RPMI8226 (cell line): ENCODE results near the gene VWF.

Experiments used
- DNase-seq: peaks from one replicate; pipeline ENCODE4 v3.0.0-alpha.2; 2015

VWF gene

GRCh38 chr12:5976711-5977110, 147.8 kb downstream of the VWF start:
- no peak for DNase-seq

GRCh38 chr12:5976196-5976595, 148.3 kb downstream of the VWF start:
- no peak for DNase-seq

GRCh38 chr12:5973461-5974115, 150.9 kb downstream of the VWF start:
- no peak for DNase-seq

- DNase-seq: no peak
Observed at GRCh38 chr12:5972387-5972786, 152.1 kb downstream of the VWF start.

- DNase-seq: no peak
Observed at GRCh38 chr12:5971194-5971850, 153.1 kb downstream of the VWF start.

GRCh38 chr12:5969974-5970690, 154.3 kb downstream of the VWF start:
- no peak for DNase-seq

GRCh38 chr12:5969156-5969973, 155.1 kb downstream of the VWF start:
- DNase-seq: no peak

GRCh38 chr12:5967645-5968415, 156.6 kb downstream of the VWF start:
- no peak for DNase-seq

GRCh38 chr12:5966486-5967095, 157.9 kb downstream of the VWF start:
- no peak for DNase-seq

- peak; percentile 64 for DNase-seq
Observed at GRCh38 chr12:5965950-5966383, 158.5 kb downstream of the VWF start.

GRCh38 chr12:5964913-5965900, 159.3 kb downstream of the VWF start:
- no peak for DNase-seq

- DNase-seq: no peak
Observed at GRCh38 chr12:5963515-5963914, 161.0 kb downstream of the VWF start.

GRCh38 chr12:5960783-5961182, 163.7 kb downstream of the VWF start:
- no peak for DNase-seq

GRCh38 chr12:5956987-5957386, 167.5 kb downstream of the VWF start:
- no peak for DNase-seq

GRCh38 chr12:5954661-5955060, 169.8 kb downstream of the VWF start:
- no peak for DNase-seq

GRCh38 chr12:5953835-5954586, 170.5 kb downstream of the VWF start:
- DNase-seq: no peak

GRCh38 chr12:5952031-5952430, 172.4 kb downstream of the VWF start:
- DNase-seq: no peak

GRCh38 chr12:5948696-5949095, 175.8 kb downstream of the VWF start:
- DNase-seq: no peak

- no peak for DNase-seq
Observed at GRCh38 chr12:5947006-5947405, 177.5 kb downstream of the VWF start.

- no peak for DNase-seq
Observed at GRCh38 chr12:5946388-5946787, 178.1 kb downstream of the VWF start.
